Measurements from ENCODE around the gene NR6A1. TPM values are rescaled to one million over a fixed set of nuclear protein-coding genes. Genes with fewer than 3 reads are reported as not detected.

The NR6A1 gene
- total and polyA plus RNA-seq, 2 of the 13 experiments (the other 11 are each of a cell fraction or from before 2014, with no cell fraction given), result 28.1 to 31.5 TPM

- ChIA-PET CTCF (ENCODE audit: low intra/inter-chr PET ratio, low total read pairs) (interaction anchor here (4.0 kb wide), 1 partner anchor 73 kb away, joined by 18 read pairs; the partner anchor contains the start of gene WDR38), POLR2A (interaction anchor here (1.0 to 1.4 kb wide), 7 partner anchors 16 to 83 kb away, joined by 3 to 7 read pairs (median 3); partner anchors contain the start of genes ARPC5L and WDR38)
- Histone ChIP-seq H3K27me3 (ENCODE audit: control insufficient read depth in 1 of 2, insufficient read depth in 2 of 2, low read length in 2 of 2) (peaks cover 2 to 22% of the 10 kb centered on the region in 2 experiments; a peak in 4 of 5 replicates), H4K20me1 (ENCODE audit: insufficient read depth, low read length) (no peaks in the 10 kb centered on the region), H3K27ac (ENCODE audit: extremely low read length, insufficient read depth, low read length) (no peak overlapping the region), H3K36me3 (replicated peaks in 1 of 2; ENCODE audit: control insufficient read depth in 1 of 2, insufficient read depth in 2 of 2, low read length in 2 of 2) (no peaks in the 10 kb centered on the region), H3K9ac (ENCODE audit: insufficient read depth, low read depth, low read length) (no peak overlapping the region), H3K79me2 (ENCODE audit: insufficient read depth, low read length) (no peaks in the 10 kb centered on the region), H3K9me3 (ENCODE audit: low read length) (no peaks in the 10 kb centered on the region), H3K4me3 (replicated peaks in 1 of 3; ENCODE audit: insufficient read depth in 1 of 3, low read depth in 2 of 3, low read length in 3 of 3) (no peak overlapping the region), H3K4me2 (ENCODE audit: low read depth, low read length) (peak overlapping the region; percentile 34; the same call in 1 of the 2 replicates), H2AFZ (ENCODE audit: low read length) (no peak overlapping the region), H3K4me1 (ENCODE audit: insufficient read depth, low read length) (peaks cover 53% of the 10 kb centered on the region)
- WGBS (ENCODE audit: low lambda C conversion rate), result 4% methylated on average over 6 of the region's 6 CpGs
- ATAC-seq (peak; percentile 32), FAIRE-seq (no peak), DNase-seq (ENCODE audit: low spot score) (peak; percentile 74)
- in situ Hi-C loops (cut with HindIII; ENCODE audit: extremely low pct_ligation_motif_present, low pct_unique_long_range_greater_than_20kb) (loop anchor here (10.0 kb wide), 1 partner anchor 595 kb away; no protein-coding TSS in a partner anchor), intact Hi-C loops (cut with micrococcal nuclease; ENCODE audit: unreplicated experiment) (loop anchor here (5.0 to 10.0 kb wide), 3 partner anchors 38 to 595 kb away; partner anchors contain the start of gene SCAI)
- no TSS peak for BruUV-seq (replicated peaks)
- TF ChIP-seq ZNF773 (CRISPR knock-in tag; IDR thresholded peaks at IDR 0.05; ENCODE audit: borderline replicate concordance) (no peak), FOXA3 (CRISPR knock-in tag; IDR thresholded peaks at IDR 0.05) (0 out of 2 replicates have a peak, but pooled peaks have one; percentile 26), ZNF652 (CRISPR knock-in tag; IDR thresholded peaks at IDR 0.05; ENCODE audit: borderline replicate concordance, low read depth) (peak; percentile 80), SAP130 (CRISPR knock-in tag; IDR thresholded peaks at IDR 0.05; ENCODE audit: low read depth) (no peak), ZNF224 (CRISPR knock-in tag; IDR thresholded peaks at IDR 0.05) (no peak), ZNF326 (CRISPR knock-in tag; IDR thresholded peaks at IDR 0.05; ENCODE audit: borderline replicate concordance) (no peak), POLR2A (IDR thresholded peaks at IDR 0.05; ENCODE audit: insufficient read depth in 1 of 2, low read depth in 2 of 2, low read length in 2 of 2) (no peak), ZBTB21 (CRISPR knock-in tag; IDR thresholded peaks at IDR 0.05) (no peak), TFDP2 (CRISPR knock-in tag; IDR thresholded peaks at IDR 0.05) (no peak), GABPA (IDR thresholded peaks at IDR 0.05; ENCODE audit: low read depth, low read length) (no peak), GABPA (CRISPR knock-in tag; IDR thresholded peaks at IDR 0.05; ENCODE audit: low read depth) (no peak), NR2F2 (IDR thresholded peaks at IDR 0.05; ENCODE audit: borderline replicate concordance, low read depth) (no peak), FOXA1 (IDR thresholded peaks at IDR 0.05) (no peak), FOXA1 (CRISPR knock-in tag; IDR thresholded peaks at IDR 0.05) (0 out of 2 replicates have a peak, but pooled peaks have one; percentile 14)
- TF ChIP-seq, protein P1, sequence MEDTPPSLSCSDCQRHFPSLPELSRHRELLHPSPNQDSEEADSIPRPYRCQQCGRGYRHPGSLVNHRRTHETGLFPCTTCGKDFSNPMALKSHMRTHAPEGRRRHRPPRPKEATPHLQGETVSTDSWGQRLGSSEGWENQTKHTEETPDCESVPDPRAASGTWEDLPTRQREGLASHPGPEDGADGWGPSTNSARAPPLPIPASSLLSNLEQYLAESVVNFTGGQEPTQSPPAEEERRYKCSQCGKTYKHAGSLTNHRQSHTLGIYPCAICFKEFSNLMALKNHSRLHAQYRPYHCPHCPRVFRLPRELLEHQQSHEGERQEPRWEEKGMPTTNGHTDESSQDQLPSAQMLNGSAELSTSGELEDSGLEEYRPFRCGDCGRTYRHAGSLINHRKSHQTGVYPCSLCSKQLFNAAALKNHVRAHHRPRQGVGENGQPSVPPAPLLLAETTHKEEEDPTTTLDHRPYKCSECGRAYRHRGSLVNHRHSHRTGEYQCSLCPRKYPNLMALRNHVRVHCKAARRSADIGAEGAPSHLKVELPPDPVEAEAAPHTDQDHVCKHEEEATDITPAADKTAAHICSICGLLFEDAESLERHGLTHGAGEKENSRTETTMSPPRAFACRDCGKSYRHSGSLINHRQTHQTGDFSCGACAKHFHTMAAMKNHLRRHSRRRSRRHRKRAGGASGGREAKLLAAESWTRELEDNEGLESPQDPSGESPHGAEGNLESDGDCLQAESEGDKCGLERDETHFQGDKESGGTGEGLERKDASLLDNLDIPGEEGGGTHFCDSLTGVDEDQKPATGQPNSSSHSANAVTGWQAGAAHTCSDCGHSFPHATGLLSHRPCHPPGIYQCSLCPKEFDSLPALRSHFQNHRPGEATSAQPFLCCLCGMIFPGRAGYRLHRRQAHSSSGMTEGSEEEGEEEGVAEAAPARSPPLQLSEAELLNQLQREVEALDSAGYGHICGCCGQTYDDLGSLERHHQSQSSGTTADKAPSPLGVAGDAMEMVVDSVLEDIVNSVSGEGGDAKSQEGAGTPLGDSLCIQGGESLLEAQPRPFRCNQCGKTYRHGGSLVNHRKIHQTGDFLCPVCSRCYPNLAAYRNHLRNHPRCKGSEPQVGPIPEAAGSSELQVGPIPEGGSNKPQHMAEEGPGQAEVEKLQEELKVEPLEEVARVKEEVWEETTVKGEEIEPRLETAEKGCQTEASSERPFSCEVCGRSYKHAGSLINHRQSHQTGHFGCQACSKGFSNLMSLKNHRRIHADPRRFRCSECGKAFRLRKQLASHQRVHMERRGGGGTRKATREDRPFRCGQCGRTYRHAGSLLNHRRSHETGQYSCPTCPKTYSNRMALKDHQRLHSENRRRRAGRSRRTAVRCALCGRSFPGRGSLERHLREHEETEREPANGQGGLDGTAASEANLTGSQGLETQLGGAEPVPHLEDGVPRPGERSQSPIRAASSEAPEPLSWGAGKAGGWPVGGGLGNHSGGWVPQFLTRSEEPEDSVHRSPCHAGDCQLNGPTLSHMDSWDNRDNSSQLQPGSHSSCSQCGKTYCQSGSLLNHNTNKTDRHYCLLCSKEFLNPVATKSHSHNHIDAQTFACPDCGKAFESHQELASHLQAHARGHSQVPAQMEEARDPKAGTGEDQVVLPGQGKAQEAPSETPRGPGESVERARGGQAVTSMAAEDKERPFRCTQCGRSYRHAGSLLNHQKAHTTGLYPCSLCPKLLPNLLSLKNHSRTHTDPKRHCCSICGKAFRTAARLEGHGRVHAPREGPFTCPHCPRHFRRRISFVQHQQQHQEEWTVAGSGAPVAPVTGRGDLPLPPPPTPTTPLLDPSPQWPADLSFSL (CRISPR knock-in tag; IDR thresholded peaks at IDR 0.05), result peak; percentile 69; the same call in 1 of the 2 replicates
- TF ChIP-seq, protein P2, sequence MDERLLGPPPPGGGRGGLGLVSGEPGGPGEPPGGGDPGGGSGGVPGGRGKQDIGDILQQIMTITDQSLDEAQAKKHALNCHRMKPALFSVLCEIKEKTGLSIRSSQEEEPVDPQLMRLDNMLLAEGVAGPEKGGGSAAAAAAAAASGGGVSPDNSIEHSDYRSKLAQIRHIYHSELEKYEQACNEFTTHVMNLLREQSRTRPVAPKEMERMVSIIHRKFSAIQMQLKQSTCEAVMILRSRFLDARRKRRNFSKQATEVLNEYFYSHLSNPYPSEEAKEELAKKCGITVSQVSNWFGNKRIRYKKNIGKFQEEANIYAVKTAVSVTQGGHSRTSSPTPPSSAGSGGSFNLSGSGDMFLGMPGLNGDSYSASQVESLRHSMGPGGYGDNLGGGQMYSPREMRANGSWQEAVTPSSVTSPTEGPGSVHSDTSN (CRISPR knock-in tag; IDR thresholded peaks at IDR 0.05), result no peak
Observed at GRCh38 chr9:124779368-124780059, 8.4 kb upstream of the NR6A1 start.
